ENCODE results near the gene SETD9.

Gene SETD9, protein sequence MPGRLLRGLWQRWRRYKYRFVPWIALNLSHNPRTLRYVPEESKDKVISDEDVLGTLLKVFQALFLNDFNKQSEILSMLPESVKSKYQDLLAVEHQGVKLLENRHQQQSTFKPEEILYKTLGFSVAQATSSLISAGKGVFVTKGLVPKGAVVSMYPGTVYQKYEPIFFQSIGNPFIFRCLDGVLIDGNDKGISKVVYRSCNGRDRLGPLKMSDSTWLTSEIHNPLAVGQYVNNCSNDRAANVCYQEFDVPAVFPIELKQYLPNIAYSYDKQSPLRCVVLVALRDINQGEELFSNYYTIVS

DNA sequence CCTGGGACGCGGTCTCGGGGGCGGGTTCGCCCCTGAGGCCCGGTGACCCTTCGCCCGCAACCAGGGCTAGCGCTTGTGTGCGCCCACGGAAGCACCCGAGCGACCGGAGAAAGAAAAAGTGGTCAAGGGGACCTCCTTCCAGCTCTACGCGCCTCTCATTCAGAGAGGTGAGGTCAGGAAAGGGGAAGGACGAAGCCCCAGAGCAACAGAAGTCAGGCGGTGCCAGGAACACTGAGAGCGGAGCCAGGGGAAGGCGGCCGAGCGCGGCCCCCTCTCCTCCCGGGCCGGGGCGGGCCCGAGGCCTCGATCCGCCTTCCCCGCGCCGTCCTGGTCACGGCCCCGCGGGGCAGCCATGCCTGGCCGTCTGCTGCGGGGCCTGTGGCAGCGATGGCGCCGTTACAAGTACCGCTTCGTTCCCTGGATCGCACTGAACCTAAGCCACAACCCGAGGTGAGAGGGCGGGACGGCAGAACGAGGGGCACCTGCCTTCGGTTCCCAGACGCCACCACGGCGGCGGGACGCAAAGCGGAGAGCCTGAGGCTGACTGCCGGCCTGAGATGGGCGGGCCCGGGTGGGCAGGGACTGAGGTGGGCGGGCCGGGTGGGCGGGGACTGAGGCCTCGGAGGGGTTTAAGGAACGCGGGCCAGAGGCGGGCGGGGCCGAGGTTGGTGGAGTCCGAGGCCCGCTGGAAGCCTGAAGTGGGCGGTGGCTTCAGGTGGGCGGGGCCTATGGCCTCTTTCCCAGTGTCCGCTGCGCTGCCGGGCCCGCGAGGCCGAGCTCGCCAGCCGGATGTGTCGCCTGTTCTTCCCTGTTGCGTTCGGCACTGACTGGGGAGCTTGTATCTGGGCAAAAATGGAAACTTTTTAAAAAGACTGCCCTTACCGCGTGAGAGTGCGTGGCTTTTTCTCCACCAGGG, at the start of gene SETD9:
Gene SETD9, plus strand, starts transcription at position 303 of the 916 bp plus-strand sequence. Its CDS starts 50 bp downstream, at position 353.
- peak; percentile 71 for DNase-seq (ENCODE audit: low read depth, low spot score)

DNA sequence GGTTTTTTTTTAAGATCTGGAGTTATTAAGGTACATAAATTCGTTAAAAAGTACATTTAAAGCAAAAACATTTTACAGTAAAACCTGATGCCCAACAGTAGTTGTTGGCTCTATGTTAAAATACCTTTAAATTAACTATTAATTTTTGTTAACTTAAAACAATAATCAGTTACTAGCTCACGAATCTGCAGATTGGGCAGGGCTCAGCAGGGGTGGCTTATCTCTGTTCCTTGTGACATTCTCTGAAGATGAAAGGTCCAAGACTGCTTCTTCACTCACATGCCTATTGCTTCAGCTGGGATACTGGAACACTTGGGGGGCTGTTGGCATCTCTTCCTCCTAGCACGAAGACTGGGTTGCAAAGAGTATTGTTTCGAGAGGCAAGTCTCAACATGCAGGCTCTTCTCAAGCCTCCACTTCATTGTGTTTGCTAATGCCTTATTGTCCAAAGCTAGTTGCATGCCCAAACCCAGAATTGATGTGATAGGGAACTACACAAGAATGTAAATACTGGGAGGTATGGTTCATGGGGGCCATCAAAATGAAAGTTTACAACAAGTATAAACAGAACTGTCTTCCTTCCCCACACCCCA, 47.4 kb upstream of the SETD9 start:
- DNase-seq (ENCODE audit: low read depth, low spot score): no peak

DNA sequence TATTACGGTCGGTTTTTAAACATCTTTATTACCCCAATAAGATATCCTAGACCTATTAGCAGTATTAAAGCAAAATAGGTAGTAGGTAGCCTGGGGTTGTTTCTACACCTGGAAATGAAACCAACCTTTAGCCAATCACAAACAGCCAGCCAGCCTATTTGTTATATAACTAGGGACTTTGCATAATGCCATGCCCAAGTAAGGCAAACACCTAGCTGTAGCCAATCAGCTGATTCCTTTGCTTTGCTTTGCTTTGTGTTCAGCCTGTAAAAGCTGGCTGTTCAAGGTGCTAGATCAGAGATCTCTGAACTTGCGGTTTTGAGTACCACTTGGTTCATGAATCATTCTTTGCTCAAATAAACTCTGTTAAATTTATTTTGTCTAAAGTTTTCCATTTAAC, 46.5 kb upstream of the SETD9 start:
- DNase-seq (ENCODE audit: low read depth, low spot score): no peak

DNA sequence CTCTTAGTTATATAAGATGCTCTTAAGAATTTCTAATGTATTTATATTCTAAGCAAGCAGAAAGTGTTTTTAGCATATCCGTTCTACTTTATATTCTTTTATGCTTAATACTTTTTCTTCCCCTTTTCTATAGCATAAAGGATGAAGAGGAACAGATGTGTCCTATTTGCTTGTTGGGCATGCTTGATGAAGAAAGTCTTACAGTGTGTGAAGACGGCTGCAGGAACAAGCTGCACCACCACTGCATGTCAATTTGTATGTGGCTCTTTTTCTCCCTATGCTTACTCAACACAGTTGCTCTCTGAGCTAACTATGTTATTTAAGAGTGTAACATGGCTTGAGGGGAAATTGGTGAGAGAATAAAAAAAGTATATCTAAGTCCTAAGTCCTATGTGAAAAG, 37.6 kb upstream of the SETD9 start:
- DNase-seq (ENCODE audit: low read depth, low spot score): no peak

DNA sequence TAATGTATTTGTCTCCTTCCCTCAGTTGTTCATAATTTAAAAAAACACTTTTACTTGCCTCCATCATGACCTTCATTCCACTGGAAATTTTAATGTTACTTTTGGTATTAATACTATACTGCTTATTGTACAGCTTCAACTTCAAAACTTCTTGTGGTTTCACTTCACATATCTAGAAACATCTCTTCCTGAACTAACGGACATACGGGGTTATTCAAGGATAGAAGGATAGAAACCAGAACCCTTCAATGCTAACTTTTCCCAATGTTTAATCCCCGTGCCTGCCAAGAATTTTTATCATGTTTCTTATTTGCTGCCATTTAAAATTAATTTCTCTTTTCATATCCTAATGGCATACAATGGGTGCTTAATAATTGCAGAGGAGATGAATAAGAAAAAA, 36.3 kb upstream of the SETD9 start:
- no peak for DNase-seq (ENCODE audit: low read depth, low spot score)

DNA sequence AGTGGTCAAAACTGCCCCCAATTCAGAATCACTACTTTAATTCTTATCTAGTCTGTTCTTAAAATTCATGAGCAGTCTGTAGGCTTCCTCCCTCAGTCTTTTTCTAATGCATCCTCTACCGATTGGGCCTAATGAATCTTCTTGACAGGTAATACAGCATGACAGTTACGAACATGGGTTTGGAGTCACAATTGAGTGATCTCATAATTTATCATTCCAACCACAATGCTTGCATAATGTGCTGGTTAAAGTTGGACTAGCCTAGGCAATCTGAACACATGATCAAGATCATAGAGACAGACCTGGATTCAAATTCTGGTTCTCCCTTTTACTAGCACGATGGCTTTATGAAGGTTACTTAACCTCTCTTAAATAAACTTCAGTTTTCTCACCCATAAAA, 33.1 kb upstream of the SETD9 start:
- no peak for DNase-seq (ENCODE audit: low read depth, low spot score)

DNA sequence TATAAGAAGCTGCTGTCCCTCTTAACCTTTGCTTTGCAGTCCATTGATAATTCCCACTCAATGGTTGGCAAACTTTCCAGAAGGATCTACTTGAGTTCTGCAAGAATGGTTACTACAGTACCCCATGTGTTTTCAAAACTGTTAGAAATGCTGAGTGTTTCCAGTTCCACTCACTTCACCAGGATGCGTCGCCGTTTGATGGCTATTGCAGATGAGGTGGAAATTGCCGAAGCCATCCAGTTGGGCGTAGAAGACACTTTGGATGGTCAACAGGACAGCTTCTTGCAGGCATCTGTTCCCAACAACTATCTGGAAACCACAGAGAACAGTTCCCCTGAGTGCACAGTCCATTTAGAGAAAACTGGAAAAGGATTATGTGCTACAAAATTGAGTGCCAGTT, 27.8 kb upstream of the SETD9 start:
- DNase-seq (ENCODE audit: low read depth, low spot score): no peak

DNA sequence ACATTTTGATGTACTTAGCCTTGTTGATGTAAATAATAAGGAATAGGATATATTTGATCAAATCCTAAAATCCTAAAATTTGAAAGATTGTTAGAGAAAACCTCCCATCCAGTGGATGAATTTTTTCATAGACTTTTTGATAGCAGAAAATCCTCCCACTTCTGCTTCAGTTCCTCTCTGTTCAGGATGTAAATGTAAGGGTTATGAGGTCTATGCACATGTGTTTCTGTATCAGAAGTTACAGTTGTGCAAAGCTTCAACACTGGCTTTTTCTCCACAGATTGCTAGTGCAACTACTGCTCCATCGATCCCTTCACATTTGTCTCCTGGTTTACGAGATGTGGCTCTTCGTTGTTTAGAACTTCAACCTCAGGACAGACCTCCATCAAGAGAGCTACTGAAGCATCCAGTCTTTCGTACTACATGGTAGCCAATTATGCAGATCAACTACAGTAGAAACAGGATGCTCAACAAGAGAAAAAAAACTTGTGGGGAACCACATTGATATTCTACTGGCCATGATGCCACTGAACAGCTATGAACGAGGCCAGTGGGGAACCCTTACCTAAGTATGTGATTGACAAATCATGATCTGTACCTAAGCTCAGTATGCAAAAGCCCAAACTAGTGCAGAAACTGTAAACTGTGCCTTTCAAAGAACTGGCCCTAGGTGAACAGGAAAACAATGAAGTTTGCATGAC, 16.0 kb upstream of the SETD9 start:
- no peak for DNase-seq (ENCODE audit: low read depth, low spot score)

DNA sequence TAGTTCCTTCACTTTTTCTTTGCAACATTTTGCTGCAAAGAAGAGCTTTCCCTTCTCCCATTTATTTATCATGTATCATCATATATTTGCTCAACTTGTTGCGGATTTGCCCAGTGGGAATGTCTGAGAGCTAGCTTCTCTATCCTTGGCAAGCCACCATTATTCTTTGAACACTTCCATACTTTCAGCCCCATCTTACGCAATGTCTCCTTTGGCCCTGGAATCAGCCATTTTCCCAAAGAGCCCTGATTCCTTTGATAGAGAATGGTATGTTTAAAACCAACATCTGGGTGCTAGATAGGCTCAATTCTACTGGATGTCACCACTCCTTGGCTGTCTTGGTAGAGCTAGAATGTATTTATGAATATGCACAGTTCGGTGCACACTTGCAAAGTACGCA, 12.6 kb upstream of the SETD9 start:
- DNase-seq (ENCODE audit: low read depth, low spot score): no peak

DNA sequence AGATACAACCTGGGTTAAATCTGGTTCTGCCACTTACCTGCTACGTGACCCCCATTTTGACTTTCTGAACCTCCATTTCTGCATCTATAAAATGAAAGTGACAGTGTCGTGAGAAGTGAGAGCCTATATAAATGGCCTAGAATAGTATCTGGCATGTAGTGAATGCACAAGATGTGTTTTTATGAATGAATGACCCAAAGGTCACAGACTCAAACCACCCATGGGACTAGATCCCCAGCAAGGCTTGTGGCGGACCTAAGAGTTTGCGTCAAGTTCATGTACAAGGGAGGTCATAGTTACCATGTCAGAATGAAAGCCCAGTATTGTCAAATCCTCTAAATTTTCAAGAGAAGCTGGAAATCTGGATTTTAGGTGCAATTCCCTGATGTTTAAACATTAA, 11.2 kb upstream of the SETD9 start:
- no peak for DNase-seq (ENCODE audit: low read depth, low spot score)

DNA sequence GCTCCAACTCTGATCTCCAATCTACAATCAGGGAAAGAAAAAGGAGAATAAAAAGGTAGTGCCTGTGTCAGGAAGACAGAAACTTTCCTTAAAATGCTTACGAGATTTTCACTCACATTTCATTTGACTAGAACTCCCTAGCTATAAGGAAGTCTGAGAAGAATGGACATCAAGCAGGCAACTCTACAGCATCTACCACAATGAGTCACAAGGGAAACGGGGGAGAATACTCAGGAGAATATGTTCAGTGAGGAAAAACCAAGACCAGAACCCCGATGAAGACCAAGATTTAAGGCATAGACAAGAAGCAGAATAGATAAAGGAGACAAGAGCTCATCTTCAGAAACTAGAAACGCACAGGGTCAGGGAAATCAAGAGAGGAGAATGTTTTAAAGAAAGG, 9.0 kb upstream of the SETD9 start:
- no peak for DNase-seq (ENCODE audit: low read depth, low spot score)

DNA sequence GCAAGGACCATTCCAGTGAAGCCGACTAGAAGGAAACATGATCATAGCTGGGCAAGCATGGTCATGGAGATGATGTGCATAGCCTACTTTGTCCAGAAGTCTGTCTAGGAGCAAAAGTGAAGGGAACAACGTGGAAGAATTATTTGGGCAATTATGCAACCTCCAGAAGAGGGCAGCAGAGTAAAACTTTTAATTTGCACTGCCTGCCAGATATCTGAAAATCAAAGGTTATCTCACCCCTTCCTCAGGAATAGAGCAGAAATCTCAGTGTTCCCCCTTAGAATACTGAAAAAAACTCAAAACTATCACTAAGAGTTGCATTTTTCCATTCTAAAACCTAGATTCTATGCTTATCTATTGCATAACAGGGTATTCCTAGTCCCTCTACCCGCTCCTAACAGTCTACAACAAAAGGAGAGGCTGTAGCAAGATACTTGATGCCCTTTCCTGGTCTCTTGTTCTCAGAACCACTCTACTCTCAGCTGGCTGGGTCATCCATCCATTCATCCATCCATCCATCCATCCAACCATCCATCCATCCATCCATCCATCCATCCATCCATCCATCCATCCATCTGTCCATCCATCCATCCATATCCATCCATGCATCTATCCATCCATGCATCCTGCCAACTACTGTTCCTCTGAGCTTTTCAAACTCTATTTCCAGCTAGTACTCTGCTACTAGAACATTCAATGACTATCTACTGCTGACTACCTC, 8.4 kb upstream of the SETD9 start:
- no peak for DNase-seq (ENCODE audit: low read depth, low spot score)

DNA sequence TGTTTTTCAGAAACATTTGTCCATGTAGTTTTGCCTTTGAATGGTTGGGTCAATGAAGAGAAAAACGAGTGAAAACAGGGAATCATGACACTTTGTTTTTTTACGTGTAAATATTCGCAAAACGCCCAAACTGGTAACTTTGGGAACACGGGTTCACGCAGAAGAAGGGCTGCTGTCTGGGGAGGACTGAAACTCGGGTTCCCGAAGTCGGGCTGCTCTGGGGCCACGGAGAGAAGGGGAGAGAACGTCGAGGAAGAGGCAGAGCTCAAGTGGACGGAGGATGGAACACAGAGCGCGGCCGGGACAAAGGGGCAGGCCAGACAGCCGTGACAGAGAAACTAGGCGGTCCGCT, 478 bp upstream of the SETD9 start:
- DNase-seq (ENCODE audit: low read depth, low spot score): no peak

DNA sequence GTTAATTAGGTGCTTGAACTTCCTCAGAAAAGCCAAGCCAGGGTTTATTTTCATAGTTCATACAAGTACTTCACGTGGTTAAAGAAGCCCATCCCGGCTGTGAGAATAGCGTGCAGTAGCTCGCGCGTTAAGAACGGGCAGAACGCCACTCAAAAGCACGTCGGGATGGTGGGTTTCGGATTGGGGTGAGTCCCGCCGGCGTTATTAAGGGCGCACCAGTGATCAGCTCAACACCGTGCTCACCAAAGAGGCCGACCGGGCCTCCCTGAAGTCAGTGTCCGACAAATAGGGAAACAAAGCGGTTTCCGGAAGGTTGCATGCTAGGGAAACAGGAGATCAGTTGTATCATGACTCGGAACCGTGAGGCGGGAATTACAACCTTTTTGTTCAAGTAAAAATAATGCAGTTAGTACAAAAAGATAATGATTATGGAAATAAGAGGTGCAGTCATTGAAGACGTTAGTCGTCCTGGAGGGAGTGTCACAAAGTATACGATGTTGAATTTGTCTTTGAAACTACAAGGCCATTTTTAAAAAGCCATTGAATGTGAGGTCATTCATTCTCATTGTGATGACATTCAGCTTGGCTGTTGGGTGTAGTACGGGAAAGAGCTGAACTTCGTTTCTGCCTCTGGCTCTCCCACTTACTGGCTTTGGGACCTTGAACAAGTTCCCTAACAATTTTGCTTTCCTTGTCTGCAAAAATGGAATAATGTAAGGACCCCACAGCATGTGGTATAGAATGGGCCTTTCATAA, 992 bp downstream of the SETD9 start:
- no peak for DNase-seq (ENCODE audit: low read depth, low spot score)

DNA sequence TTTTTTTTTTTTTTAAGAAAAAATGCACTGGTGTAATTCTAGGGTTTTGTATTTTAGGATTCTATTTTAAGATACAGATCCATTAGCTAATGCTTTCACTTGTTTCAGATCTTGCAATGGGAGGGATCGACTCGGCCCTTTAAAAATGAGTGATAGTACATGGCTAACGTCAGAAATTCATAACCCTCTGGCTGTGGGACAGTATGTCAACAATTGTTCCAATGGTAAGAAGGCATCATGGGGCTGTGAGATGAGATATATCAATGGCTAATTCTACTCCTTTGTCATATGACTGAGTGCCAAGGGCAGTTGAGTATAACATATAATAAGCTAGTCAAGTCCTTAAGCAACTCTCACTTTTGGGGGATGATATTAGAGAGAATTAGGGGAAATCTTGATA, 4.4 kb downstream of the SETD9 start:
- DNase-seq (ENCODE audit: low read depth, low spot score): no peak

DNA sequence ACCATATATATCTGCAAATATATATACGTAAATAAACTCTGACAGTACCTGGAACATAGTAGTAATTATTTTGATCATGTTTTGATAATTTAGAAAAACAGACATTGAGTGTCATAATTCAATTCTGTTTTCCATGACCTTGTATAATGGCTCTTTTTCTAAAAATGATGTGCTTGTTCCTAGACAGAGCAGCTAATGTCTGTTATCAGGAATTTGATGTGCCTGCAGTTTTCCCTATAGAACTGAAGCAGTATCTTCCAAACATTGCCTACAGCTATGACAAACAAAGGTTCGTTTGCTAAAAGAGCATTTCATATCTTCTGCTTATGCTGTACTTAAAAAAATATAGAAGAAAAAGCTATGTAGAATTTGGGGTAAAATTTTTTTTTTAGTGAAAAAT, 5.3 kb downstream of the SETD9 start:
- no peak for DNase-seq (ENCODE audit: low read depth, low spot score)

DNA sequence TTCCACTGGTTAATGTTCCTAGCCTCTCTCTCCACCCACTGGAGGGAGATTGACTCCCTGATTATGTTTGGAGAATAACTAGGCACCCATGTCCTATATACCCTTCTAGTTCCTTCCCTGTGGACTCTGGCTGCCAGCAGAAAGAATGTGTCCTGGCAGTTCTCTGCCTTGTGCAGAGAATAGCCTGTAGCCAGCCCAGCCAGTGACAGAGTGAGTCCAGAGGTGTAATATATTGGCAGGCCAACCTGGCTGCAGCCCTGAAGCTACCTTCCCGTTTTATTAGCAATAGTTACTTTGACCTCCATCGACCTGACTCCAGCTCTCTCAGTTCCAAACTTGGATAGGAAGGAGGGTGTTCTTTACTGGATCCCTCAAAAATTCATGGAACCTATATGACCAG, 8.1 kb downstream of the SETD9 start:
- no peak for DNase-seq (ENCODE audit: low read depth, low spot score)

DNA sequence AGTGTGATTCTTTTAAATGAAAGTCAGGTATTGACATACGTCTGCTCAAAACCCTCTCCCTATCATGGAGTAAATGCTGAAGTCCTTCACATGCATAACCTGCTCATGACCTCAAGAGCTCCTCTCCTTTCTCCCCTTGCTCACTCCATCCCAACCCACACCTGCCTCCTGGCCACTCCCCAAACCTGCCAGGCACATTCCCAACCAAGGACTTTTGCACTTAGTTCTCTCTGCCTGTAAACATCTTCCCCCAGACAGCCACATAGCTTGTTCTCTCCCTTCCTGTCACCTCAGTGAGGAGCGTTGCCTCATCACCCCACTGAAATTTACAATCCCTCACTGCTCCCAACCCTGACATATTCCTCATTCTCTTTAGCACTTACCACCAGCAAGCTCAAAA, 8.7 kb downstream of the SETD9 start:
- DNase-seq (ENCODE audit: low read depth, low spot score): no peak

DNA sequence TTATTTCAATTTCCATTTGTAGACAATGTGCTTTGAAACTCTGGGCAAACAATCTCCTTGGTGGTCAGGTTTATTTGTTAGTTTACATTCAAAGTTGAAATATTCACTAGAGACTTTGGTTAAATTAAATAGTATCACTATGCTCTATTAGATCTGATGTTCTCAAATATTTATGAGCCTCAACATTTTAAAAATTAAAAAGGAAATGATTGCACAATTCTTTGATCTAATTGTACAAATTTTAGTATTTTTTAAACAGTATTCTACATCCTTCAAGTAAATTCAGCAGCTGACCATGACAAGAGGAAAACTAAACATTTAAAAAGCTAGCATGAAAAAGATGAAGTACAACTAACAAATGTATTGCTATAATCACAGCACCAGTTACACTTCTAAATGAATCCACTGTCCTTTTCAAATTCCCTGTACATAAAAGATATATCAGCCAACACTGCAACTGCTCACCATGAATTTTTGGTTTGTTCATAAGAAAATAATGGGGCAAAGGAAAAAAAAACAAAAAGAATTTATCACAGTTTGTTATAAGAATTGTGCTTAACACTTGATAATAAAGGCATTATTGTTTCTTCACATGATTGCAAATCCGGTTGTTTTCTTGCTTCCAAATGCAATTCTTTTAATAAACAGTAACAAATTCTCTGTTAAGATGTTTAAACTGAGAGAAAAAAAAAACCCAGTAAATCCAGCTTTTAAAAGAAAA, 10.7 kb downstream of the SETD9 start:
- DNase-seq (ENCODE audit: low read depth, low spot score): no peak

DNA sequence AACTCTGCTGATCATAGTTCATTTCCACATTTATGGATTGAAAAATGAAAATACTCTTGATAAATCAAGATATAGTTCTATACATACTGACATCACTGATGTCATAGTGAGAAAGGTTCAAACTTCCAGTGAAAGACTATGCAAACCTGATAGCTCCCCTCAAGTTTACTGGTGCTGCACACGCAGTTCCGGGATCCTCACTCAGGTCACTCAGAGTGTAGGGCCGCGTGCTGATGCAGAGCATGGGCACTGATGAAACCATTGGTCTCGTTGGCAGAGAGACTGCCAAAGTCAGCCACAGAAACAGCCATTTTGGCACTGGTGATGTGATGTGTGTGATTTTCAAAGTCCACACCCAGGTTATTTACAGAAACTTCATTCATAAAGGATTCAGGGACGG, 13.5 kb downstream of the SETD9 start:
- no peak for DNase-seq (ENCODE audit: low read depth, low spot score)

Data from activated CD4-positive, CD25-positive, alpha-beta regulatory T cell treated with anti-CD3 and anti-CD28 coated beads, Interleukin-2, amount 50 U/mL, for 16 hours (primary cell).